ENCODE data around the gene LTBP1. TPM values are rescaled to one million over a fixed set of nuclear protein-coding genes. Genes with fewer than 3 reads are reported as not detected.

The LTBP1 gene
- total RNA-seq, 1 experiment from 2014 or later = 12.5 TPM

- Histone ChIP-seq H3K4me3 (ENCODE audit: low read depth in 2 of 2, low read length in 2 of 2) (no peak overlapping the region), H3K4me1 (ENCODE audit: control insufficient read depth, insufficient read depth, low read length) (no peaks in the 10 kb centered on the region; the same call in 1 of the 2 replicates), H3K27me3 (ENCODE audit: control insufficient read depth, insufficient read depth, low read length) (no peaks in the 10 kb centered on the region), H3K36me3 (ENCODE audit: control insufficient read depth, insufficient read depth, low read length) (no peaks in the 10 kb centered on the region), H3K27ac (ENCODE audit: low read length) (no peak overlapping the region), H3K9me3 (ENCODE audit: control insufficient read depth, insufficient read depth, low read depth, low read length) (no peaks in the 10 kb centered on the region)
- ATAC-seq (no peak), DNase-seq (ENCODE audit: low read depth, low spot score) (no peak)
- in situ Hi-C loops (cut with HindIII; ENCODE audit: low pct_unique_long_range_greater_than_20kb, low sequenced_read_pairs) (no loop called here), intact Hi-C loops (cut with micrococcal nuclease; ENCODE audit: unreplicated experiment) (no loop called here)
- POLR2A ChIA-PET = no interaction called here
- no TSS peak for BruUV-seq (replicated peaks)
- CTCF ChIA-PET = no interaction called here
- TF ChIP-seq, protein P1, sequence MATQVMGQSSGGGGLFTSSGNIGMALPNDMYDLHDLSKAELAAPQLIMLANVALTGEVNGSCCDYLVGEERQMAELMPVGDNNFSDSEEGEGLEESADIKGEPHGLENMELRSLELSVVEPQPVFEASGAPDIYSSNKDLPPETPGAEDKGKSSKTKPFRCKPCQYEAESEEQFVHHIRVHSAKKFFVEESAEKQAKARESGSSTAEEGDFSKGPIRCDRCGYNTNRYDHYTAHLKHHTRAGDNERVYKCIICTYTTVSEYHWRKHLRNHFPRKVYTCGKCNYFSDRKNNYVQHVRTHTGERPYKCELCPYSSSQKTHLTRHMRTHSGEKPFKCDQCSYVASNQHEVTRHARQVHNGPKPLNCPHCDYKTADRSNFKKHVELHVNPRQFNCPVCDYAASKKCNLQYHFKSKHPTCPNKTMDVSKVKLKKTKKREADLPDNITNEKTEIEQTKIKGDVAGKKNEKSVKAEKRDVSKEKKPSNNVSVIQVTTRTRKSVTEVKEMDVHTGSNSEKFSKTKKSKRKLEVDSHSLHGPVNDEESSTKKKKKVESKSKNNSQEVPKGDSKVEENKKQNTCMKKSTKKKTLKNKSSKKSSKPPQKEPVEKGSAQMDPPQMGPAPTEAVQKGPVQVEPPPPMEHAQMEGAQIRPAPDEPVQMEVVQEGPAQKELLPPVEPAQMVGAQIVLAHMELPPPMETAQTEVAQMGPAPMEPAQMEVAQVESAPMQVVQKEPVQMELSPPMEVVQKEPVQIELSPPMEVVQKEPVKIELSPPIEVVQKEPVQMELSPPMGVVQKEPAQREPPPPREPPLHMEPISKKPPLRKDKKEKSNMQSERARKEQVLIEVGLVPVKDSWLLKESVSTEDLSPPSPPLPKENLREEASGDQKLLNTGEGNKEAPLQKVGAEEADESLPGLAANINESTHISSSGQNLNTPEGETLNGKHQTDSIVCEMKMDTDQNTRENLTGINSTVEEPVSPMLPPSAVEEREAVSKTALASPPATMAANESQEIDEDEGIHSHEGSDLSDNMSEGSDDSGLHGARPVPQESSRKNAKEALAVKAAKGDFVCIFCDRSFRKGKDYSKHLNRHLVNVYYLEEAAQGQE (IDR thresholded peaks at IDR 0.05; ENCODE audit: insufficient read depth in 1 of 2, low read depth in 2 of 2, low read length in 1 of 2) = no peak
- no peak for TF ChIP-seq TCF7L2 (IDR thresholded peaks at IDR 0.05; ENCODE audit: low read depth, low read length)
- no peak for TF ChIP-seq SIN3A (IDR thresholded peaks at IDR 0.05; ENCODE audit: borderline replicate concordance, insufficient read depth, low read depth, low read length)
These were observed 266.9 kb downstream of the LTBP1 start for GRCh38 chr2:33213648-33214047.

DNA sequence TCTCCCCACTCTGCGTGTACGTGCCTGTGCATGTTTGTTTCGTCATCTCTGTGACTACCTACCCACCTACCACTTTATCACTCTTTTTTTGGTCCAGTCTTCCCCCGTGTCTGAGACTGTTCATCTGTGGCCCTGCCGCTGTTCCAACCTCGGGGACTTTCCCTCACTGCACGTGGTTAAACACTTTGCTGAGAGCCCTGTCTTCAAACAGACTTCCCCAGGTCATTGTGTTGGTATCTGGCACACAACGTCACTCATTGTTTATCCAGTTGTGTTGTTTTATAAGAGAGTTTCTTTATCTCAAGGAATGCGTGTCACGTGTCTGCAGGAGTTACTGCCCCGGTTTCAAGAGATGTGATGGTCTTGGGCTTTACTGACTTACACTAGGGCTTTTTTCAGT is 267.7 kb downstream of the LTBP1 start:
- TF ChIP-seq, protein P1 (IDR thresholded peaks at IDR 0.05; ENCODE audit: insufficient read depth in 1 of 2, low read depth in 2 of 2, low read length in 1 of 2) = no peak
- TF ChIP-seq TCF7L2 (IDR thresholded peaks at IDR 0.05; ENCODE audit: low read depth, low read length) (no peak), SIN3A (IDR thresholded peaks at IDR 0.05; ENCODE audit: borderline replicate concordance, insufficient read depth, low read depth, low read length) (no peak), POLR2AphosphoS5 (IDR thresholded peaks at IDR 0.05; ENCODE audit: low read depth, low read length) (no peak), CTCF (IDR thresholded peaks at IDR 0.05) (no peak)
- H3K27ac ChIP-seq (ENCODE audit: low read length) = no peak overlapping the region
- in situ Hi-C loops (cut with HindIII; ENCODE audit: low pct_unique_long_range_greater_than_20kb, low sequenced_read_pairs) = no loop called here
- H3K4me3 ChIP-seq (ENCODE audit: low read depth in 2 of 2, low read length in 2 of 2) = no peak overlapping the region
- ChIA-PET POLR2A (no interaction called here), CTCF (no interaction called here)
- no TSS peak for BruUV-seq (replicated peaks)
- no peaks in the 10 kb centered on the region for H3K36me3 ChIP-seq (ENCODE audit: control insufficient read depth, insufficient read depth, low read length)
- no peaks in the 10 kb centered on the region for H3K9me3 ChIP-seq (ENCODE audit: control insufficient read depth, insufficient read depth, low read depth, low read length)
- no peaks in the 10 kb centered on the region; the same call in 1 of the 2 replicates for H3K4me1 ChIP-seq (ENCODE audit: control insufficient read depth, insufficient read depth, low read length)
- H3K27me3 ChIP-seq (ENCODE audit: control insufficient read depth, insufficient read depth, low read length) = no peaks in the 10 kb centered on the region
- no peak for ATAC-seq
- no peak for DNase-seq (ENCODE audit: low read depth, low spot score)
- intact Hi-C loops (cut with micrococcal nuclease; ENCODE audit: unreplicated experiment) = no loop called here

All from Panc1 (cell line).